ENCODE measurements around the gene SIRT3. TPM values are rescaled to one million over a fixed set of nuclear protein-coding genes. Genes with fewer than 3 reads are reported as not detected.

The SIRT3 gene
- total RNA-seq, 2 experiments from 2014 or later: 27.7 to 32.1 TPM

DNA sequence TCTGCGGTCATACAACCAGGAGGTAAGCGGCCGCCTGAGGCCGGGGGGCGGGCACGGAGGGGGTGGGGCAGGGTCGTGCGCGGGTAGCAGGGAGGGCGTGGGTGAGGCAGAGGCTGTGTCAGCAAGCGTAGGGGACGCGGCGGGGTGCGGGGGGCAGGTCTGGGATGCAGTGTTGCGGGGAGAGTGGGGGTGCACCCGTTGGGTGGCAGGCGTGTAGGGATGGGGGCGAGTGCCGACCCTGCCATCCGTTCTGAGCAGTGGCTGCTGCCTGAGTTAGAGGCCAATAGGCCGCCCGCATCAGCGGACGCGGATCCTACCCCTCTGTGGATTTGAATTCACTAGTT, 27.3 kb downstream of the SIRT3 start:
- CTCF ChIA-PET: interaction anchor here (1.5 to 2.6 kb wide), 3 partner anchors 27 to 42 kb away, joined by 7 to 8 read pairs (median 8); partner anchors contain the start of genes PSMD13 and SIRT3
- peak; percentile 1 for ATAC-seq
- POLR2A ChIA-PET: interaction anchor here (0.6 to 5.9 kb wide), 11 partner anchors 9 to 147 kb away, joined by 3 to 43 read pairs (median 4); partner anchors contain the start of genes PGGHG, PSMD13 and SIRT3
- Mint-ChIP-seq H3K4me3 (peak overlapping the region; percentile 96), H3K9me3 (no peaks in the 10 kb centered on the region), H3K27me3 (no peaks in the 10 kb centered on the region), H3K36me3 (ENCODE audit: low read depth) (peaks cover 60% of the 10 kb centered on the region), H3K4me1 (ENCODE audit: low read depth) (peaks cover 40% of the 10 kb centered on the region), H3K27ac (peak overlapping the region; percentile 87)
- intact Hi-C loops (cut with micrococcal nuclease): no loop called here
- TF ChIP-seq, protein P1, sequence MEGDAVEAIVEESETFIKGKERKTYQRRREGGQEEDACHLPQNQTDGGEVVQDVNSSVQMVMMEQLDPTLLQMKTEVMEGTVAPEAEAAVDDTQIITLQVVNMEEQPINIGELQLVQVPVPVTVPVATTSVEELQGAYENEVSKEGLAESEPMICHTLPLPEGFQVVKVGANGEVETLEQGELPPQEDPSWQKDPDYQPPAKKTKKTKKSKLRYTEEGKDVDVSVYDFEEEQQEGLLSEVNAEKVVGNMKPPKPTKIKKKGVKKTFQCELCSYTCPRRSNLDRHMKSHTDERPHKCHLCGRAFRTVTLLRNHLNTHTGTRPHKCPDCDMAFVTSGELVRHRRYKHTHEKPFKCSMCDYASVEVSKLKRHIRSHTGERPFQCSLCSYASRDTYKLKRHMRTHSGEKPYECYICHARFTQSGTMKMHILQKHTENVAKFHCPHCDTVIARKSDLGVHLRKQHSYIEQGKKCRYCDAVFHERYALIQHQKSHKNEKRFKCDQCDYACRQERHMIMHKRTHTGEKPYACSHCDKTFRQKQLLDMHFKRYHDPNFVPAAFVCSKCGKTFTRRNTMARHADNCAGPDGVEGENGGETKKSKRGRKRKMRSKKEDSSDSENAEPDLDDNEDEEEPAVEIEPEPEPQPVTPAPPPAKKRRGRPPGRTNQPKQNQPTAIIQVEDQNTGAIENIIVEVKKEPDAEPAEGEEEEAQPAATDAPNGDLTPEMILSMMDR (IDR thresholded peaks at IDR 0.05): no peak
- no peak for DNase-seq

DNA sequence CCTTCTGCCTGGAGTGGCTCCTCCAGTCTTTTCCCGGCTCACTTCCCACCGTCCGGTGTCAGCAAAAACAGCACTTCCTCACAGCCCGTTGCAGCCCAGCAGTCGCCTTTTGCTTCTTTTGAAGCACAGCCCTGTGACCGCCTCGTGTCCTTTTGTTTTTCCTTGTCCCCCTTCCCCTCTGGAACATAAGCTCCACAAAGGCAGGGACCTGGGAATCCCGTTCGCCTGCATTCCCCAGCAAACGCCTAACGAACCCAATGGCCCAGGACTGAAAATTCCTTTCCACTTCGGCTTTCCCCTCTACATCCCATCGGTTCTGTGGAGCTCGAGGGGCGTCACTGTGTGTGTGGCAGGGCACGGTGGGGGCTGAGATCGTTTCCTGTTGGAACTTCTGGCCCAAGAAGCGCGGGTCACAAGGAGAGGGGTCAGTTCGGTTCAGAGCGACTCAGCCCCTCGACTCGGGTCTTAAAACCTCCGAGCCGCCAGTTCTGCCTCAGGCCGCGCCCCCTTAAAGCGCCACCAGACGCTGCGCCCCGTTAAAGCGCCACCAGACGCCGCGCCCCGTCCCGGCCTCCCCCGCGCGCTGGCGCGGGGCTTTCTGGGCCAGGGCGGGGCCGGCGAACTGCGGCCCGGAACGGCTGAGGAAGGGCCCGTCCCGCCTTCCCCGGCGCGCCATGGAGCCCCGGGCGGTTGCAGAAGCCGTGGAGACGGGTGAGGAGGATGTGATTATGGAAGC, 27.8 kb downstream of the SIRT3 start:
- peak overlapping the region; percentile 99 for H3K27ac Mint-ChIP-seq
- DNase-seq: peak; percentile 88
- peaks cover 58% of the 10 kb centered on the region for H3K36me3 Mint-ChIP-seq (ENCODE audit: low read depth)

DNA sequence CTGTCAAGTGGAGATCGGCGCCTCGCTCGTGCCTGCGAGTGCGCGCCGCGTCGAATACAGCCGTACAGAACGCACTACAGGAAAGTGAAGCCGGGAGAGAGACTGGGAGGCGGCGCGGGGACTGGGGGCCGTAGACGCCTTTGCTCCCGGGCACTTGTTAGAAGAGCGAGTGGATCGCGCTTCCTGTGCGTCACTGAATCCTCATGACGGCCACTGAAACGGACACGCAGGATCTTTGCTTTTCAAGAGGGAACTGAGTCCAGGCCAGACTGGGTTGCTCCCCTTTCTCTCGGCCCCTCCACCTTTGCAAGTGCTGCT, 28.3 kb downstream of the SIRT3 start:
- no peak for DNase-seq
- CTCF ChIA-PET: interaction anchor here (1.0 to 3.3 kb wide), 7 partner anchors 28 to 205 kb away, joined by 3 to 16 read pairs (median 5); partner anchors contain the start of genes PSMD13 and SIRT3
- Mint-ChIP-seq H3K9me3 (no peaks in the 10 kb centered on the region), H3K27me3 (no peaks in the 10 kb centered on the region), H3K4me1 (ENCODE audit: low read depth) (peaks cover 51% of the 10 kb centered on the region), H3K4me3 (peak overlapping the region; percentile 96), H3K36me3 (ENCODE audit: low read depth) (peaks cover 57% of the 10 kb centered on the region), H3K27ac (peak overlapping the region; percentile 99)
- intact Hi-C loops (cut with micrococcal nuclease): loop anchor here (1.0 kb wide), 1 partner anchor 28 kb away; the partner anchor contains the start of genes PSMD13 and SIRT3
- POLR2A ChIA-PET: interaction anchor here (0.7 to 5.9 kb wide), 13 partner anchors 10 to 488 kb away, joined by 3 to 43 read pairs (median 4); partner anchors contain the start of genes DEAF1, PGGHG, PSMD13 and SIRT3
- peak; percentile 13 for ATAC-seq
- TF ChIP-seq, protein P1 (IDR thresholded peaks at IDR 0.05): no peak

More for the DNA sequence above, 27.8 kb downstream of the SIRT3 start:
- ATAC-seq: peak; percentile 64
- intact Hi-C loops (cut with micrococcal nuclease): no loop called here
- CTCF ChIA-PET: interaction anchor here (1.5 to 2.6 kb wide), 3 partner anchors 27 to 42 kb away, joined by 7 to 8 read pairs (median 8); partner anchors contain the start of genes PSMD13 and SIRT3
- Mint-ChIP-seq H3K4me1 (ENCODE audit: low read depth) (peaks cover 45% of the 10 kb centered on the region), H3K4me3 (peak overlapping the region; percentile 96), H3K27me3 (no peaks in the 10 kb centered on the region), H3K9me3 (no peaks in the 10 kb centered on the region)
- TF ChIP-seq, protein P1 (IDR thresholded peaks at IDR 0.05): no peak
- POLR2A ChIA-PET: interaction anchor here (0.6 to 5.9 kb wide), 11 partner anchors 9 to 310 kb away, joined by 3 to 43 read pairs (median 4); partner anchors contain the start of genes PGGHG, PSMD13 and SIRT3

DNA sequence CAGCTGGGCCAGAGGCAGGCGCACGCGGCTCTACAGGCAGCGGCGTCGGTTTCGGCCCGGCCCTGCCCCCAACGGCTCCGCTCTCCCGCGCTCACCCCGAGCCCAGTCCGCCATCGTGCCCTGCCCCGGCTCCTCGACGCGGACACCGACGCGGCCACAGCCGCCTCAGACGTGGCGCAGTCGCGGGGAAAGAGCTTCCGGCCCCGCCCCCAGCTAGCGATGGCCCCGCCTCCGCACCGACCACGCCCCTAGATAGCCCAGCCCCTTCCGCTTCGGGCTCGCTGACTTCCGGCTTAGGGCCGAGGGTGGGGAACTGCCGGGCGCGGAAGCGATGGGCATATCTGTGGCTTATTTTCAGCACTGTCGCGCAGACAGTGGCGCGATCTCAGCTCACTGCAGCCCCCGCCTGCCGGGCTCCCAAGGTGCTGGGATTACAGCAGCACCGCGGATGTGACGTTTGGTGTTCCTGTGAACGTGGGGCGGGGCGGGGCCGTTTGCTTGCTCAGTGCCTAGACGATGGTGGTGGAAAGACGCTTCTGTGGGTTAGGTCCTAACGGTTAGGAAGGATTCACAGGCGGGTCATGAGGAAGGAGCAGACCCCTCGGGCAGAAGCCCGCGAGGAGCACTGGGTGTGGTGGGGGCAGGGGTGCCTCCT, 28.8 kb downstream of the SIRT3 start, which contains the start of the genes BET1L and RIC8A:
Gene BET1L (minus strand): TSS at position 192 of the 655 bp plus-strand sequence. CDS start 78 bp downstream, at position 114.
Gene RIC8A (plus strand): TSS at position 501 of the 655 bp plus-strand sequence. CDS start 1,147 bp downstream, outside the sequence.
- peak within 1 kb of the TSS; percentile 99 for H3K27ac Mint-ChIP-seq
- CTCF ChIA-PET: interaction anchor here (1.0 to 3.3 kb wide), 7 partner anchors 30 to 242 kb away, joined by 3 to 16 read pairs (median 5); partner anchors contain the start of genes PSMD13 and PTDSS2
- H3K4me1 Mint-ChIP-seq (ENCODE audit: low read depth): peaks cover 55% of the 10 kb centered on the region
- H3K27me3 Mint-ChIP-seq: no peaks in the 10 kb centered on the region
- peak; percentile 85 for ATAC-seq
- no peaks in the 10 kb centered on the region for H3K9me3 Mint-ChIP-seq
- peak; percentile 99 for DNase-seq
- POLR2A ChIA-PET: interaction anchor here (0.7 to 5.9 kb wide), 12 partner anchors 10 to 488 kb away, joined by 3 to 43 read pairs (median 4); partner anchors contain the start of genes DEAF1, PGGHG, PSMD13 and SIRT3
- H3K4me3 Mint-ChIP-seq: peak within 1 kb of the TSS; percentile 96
- peaks cover 59% of the 10 kb centered on the region for H3K36me3 Mint-ChIP-seq (ENCODE audit: low read depth)
- TF ChIP-seq, protein P1 (IDR thresholded peaks at IDR 0.05): no peak
- intact Hi-C loops (cut with micrococcal nuclease): loop anchor here (1.0 kb wide), 1 partner anchor 29 kb away; the partner anchor contains the start of genes PSMD13 and SIRT3

Data from activated CD8-positive, alpha-beta T cell treated with anti-CD3 and anti-CD28 coated beads for 36 hours (primary cell).